ENCODE results near the gene GRK1.

The GRK1 gene

DNA sequence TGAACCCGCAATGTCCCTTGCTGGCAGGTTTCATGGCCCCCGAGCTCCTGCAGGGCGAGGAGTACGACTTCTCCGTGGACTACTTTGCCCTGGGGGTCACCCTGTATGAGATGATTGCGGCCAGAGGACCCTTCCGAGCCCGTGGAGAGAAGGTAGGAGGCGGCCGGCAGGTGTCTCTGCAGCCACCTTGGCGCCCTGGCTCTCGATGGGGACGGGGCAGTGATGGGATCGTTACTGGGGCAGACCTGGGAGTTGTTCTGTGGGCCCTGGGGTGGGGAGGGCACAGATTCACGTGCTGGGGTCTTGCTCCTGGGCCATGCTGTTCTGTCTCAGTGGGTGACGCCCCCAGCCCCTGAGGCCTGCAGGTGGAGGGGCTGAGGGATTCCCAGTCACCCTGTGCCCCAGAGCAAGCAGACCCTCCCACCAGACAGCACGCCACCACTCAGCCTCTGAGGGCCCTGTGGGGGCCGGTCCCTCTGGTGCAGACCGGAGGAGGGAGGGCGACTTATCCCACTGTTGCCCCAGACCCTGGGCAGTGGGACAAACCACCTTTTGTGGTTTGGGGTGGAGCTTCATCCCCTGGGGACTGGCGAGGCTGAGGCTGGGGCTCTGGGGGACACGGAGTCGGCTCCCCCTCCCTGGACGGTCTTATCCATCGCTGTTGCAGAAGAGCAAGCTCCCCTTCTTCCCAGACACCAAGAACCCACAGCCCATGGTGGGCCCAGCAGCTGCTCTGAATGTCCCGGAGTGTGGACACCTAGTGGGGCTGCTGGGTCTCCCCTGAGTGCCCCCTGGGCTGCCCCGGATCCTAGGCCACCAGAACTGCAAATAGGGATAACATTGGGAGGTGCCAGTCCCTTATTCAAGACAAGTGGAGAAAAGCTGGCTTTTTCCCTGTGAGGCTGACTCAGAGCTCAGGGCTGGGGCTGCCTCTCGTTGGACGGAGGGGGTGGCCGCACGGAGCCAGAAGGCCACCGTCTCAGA is 64.5 kb downstream of the GRK1 start:
- DNase-seq = no peak

DNA sequence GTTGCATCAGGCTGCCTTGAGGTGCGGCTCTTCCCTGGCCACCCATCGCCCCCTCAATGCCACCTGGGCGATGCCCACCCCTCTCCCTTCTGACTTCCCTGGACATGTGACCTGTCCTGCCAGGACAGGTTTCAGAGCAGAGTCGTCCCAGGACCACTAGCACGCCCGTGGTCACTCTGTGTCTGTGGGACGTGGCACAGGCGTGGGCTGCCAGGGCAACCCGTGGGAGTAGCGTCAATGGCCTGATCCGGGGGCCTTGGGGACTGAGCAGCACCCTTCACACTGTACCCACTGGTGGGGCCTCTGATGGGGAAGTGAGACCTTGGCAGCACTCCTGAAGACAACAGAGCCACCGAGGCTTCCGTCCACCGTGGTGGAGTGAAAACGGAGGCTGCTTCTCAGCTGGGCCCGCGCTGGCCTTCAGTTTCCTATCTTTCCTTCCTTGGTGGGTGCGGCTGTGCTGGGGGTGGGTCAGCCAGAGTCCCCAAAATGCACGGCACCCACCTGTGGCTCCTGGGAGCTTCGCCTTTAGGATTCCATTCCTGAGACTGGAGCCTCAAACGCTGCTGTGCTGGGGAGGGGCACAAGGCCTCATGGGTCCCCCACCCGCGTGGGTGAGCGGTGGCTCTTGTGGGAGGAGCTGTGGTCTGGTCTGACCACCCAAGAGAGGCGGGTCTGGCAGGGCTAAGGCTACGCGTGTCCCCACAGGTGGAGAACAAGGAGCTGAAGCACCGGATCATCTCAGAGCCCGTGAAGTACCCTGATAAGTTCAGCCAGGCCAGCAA is 65.3 kb downstream of the GRK1 start:
- DNase-seq = no peak

GRCh38 chr13:113732961-113733950 is 66.2 kb downstream of the GRK1 start:
- no peak for DNase-seq

DNA sequence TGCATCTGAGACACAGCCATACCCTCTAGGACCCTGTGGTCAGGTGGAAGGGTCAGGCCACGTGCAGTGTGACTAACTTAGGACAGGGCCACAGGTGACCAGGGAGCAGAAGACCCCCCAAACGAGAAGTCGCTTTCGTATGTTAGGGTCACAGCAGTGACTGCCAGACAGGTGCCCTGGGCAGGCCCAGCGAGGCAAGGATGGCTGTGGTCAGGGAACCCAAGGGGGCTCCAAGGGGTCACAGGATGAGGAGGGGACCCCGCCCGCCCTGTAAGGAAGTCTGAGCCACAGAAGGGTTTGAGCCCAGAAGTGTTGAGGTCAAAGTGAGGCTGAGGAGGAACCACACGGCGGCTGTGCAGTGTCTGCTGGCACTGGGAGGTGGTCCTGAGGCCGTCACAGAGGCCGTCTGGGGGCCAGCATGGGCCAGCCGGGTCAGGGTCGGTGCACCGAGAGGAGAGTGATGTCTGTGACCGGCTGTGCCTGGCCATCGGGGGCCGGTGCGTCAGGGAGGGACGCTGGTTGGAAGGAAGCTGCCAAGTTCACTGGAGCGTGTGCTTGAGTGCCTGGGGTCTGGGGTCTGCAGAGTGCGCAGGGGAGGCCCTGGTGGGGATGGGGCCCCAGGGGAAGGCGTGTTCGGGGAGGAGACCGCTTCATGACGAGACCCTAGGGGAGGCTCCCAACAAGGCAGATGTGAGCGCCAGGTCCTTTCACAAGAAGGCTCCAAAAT is 67.2 kb downstream of the GRK1 start:
- DNase-seq = no peak

DNA sequence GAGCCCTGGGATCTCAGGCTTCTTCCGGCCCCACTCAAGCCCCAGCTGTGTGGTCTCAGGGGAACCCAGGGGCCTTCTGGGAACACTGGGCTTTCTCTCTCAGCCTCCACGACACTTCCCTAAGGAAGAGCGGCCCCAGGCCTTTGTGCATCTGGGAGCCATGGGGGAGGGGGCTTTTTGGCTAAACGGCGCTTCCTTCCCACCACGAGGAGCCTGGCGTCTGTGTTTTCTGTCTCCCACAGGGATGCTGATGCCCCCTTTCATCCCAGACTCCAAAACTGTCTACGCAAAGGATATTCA is 67.8 kb downstream of the GRK1 start:
- DNase-seq = no peak

DNA sequence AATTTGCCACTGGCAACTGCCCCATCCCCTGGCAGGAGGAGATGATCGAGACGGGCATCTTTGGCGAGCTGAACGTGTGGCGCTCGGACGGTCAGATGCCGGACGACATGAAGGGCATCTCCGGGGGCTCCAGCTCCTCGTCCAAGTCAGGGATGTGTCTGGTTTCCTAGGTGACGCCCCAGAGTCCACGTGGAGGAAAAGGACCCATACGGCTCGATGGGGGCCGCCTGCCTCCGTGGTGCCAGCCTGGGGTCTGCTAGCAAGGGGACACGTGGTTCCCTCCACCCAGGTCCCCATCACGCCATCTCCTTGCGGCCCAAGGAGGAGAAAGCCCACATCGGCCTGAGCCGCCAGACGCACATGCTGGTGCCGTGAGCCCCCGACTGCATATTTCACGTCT is 68.2 kb downstream of the GRK1 start:
- DNase-seq = no peak

DNA sequence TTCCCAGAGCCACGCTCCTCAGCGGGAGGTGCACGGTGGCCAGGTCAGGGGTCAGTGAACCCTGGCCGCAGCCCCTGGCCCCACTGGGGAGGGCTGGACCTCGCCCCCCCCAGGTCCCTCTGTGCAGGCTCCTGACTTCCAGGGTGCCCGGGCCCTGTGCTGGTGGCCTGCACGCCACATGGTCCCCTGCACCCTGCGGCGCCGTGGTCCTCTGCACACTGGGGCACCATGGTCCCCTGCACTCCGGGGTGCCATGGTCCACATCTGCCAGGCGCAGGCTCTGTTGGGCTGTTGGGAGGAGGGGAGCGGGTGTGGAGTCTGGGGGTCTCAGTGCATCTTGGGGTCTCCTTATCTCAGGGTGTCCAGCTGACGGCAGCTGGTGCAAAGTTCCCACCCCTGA is 68.7 kb downstream of the GRK1 start:
- DNase-seq = no peak

DNA sequence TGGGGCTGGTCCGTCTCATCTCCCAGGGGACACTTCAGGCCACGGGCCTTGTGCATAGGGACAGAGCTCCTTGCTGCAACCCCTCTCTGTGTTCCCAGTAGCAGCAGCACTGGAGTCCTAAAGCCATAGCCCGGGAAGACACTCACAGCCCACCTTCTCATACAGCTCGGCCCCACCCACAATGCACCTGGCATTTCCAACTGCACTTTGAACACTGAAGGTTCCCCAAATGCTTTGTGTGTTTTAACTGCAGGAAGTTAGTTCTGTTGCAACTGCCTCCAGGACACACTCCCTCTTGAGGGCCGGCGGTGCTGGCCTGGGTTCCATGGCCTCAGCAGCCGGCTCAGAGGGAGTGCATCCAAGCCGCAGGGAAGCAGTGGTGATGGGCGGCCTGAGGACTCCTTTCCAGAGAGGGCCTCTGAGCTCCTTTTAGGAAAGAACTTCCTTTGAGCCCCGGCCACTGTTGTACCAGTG is 69.3 kb downstream of the GRK1 start:
- DNase-seq = no peak

GRCh38 chr13:113737803-113738202 is 70.8 kb downstream of the GRK1 start:
- no peak for DNase-seq

GRCh38 chr13:113739527-113740285 is 72.7 kb downstream of the GRK1 start:
- DNase-seq = no peak

- no peak for DNase-seq
These were observed 73.2 kb downstream of the GRK1 start for GRCh38 chr13:113740286-113740556.

DNA sequence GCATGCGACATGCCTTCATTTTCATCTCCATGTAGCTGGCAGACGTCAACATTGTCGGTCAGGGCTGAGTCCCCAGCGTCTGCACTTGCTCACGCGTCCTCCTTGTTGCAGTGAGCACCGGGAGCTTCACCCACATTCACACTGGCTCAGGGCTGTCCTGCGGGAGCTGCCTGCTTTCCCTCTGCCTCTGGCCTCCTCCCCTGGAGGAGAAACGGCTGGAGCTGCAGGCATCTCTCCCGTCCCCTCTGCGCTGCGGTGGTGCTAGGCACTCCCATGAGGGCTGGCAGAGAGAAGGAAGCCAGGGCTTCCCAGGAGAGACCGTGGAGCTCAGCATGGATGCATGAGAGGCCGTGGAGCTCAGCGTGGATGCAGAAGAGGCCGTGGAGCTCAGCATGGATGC is 73.6 kb downstream of the GRK1 start:
- no peak for DNase-seq

DNA sequence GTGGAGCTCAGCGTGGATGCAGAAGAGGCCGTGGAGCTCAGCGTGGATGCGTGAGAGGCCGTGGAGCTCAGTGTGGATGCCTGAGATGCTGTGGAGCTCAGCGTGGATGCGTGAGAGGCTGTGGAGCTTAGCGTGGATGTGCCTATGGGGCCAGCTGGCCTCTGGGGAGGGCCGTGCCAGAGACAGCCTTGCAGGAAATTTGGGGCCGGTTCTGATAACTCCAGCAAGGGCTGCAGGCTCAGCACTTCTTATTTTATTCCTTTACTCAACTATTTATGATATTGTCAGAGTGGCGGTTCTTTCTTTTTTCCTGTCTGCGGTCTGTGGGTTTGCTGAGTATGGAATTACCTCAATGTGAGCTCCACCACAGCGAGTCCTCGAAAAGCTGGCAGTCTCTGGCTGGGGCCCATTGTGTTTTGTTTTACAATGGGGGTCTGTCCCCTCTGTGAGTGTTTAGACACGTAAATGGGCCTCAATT is 74.2 kb downstream of the GRK1 start:
- no peak for DNase-seq

DNA sequence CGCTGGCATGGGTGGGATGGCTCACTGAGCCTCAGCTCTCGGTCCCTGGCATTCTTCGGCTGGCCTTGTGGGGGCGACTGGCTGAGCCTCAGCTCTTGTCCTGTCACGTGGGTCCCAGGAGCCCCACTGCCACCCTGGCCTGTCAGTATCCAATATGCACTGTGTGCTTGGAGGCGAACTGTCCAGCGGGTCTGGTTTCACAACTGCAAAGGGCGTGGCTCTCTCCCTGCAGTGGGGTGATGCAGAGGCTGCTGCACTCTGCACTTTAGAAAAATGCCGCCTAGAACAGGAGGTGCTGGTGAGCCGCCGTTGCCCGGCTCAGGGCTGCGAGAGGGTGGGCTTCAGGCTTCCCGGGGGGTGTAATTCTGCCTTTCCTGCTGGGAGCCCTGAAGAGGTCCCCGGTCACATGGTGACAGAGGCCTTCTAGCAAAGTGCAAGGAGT is 75.0 kb downstream of the GRK1 start:
- DNase-seq = no peak

GRCh38 chr13:113742445-113743120 is 75.6 kb downstream of the GRK1 start:
- DNase-seq = no peak

DNA sequence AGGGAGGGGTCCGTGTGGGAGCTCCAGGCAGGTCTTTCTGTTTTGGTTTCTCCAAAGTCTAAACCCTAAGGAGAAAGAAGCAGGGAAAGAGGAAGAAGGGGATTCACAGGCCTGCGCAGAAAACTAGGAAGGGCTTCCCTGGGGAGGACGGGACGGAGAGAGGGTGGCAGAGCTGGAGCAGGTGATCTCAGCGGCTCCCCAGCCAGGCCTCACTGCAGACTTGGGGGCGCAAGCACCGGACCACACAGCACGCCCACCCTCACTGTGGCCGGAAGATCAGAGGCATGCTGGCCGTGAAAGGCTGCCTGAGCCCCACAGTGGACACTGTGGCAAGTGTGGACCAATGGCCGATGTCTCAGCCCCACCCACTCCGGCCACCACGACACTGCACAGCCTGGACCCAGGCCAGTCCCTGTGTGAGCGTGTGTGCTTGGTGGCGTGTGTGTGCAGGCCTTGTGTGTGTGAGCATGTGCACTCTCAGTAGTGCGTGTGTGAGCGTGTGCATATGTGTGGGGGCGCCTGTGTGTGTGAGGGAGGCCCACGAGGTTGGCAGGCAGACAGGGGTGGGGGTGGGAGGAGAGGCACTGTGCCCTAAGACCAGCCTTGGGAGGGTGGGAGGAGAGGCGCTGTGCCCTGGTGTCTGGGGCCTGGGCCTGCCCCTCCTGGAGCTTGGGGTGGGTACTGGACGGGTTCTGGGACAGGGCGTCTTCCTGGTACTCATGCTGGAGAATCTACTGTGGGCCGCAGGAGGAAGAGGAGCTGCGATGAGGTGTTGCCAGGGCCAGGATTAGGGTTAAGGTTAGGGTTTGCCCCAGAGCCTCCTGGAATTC is 76.6 kb downstream of the GRK1 start:
- no peak for DNase-seq

DNA sequence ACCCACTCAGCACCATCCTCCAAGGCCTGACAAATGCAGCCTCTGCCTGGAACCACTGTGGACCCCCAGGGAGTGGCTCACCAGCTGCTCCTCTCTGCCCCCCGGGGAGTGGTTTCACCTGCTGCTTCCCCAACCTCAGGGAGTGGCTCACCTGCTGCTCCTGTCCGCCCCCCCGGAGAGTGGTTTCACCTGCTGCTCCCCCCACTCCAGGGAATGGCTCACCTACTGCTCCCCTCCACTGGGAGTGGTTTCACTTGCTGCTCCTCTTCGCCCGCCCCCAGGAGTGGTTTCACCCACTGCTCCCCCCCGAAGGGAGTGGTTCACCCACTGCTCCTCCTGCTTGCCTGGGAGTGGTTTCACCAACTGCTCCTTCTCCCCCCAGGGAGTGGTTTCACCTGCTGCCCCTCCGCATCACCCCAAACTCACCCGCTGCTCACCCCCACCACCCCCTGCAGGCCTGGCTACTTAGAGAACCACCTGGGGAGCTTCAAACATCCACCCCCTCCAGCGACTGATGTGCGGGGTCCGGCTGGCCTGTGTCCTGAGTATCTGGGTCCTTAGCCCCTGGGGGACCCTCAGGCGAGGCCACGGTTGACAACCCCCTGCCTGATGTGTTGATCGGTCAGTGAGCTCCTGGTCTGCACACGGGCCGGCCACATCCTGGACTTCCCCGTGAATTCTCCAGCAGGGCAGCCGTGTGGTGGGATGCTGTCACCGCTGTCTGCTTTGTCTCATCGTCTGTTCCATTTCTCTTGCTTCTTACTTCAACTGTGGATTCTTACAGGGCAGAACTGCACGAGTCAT is 77.4 kb downstream of the GRK1 start:
- no peak for DNase-seq

GRCh38 chr13:113745059-113745458 is 78.0 kb downstream of the GRK1 start:
- no peak for DNase-seq
